IMR-90 (cell line): ENCODE data around the gene TNFSF12. TPM values are rescaled to one million over a fixed set of nuclear protein-coding genes. Genes with fewer than 3 reads are reported as not detected.

Source experiments
- ATAC-seq: fragments of 200-7000 bp; cut with Tn5 transposase; 2 replicates; pipeline ENCODE4 v1.9.1; 2020; ENCODE audit warnings: low read depth, mild to moderate bottlenecking, moderate library complexity
- BruUV-seq: library from RNA; stranded (reverse); fragments of 400-500 nt; replicated peaks from 2 replicates; lab custom pipeline; 2021; lab: Mats Ljungman, UMichigan
- CTCF ChIA-PET: fragments of 300-600 bp; formaldehyde crosslinking; extraction: SDS; loops from one replicate; lab custom pipeline; 2021; ENCODE audit warnings: antibody characterized with exemption; lab: Yijun Ruan, JAX
- POLR2A ChIA-PET: fragments of 300-600 bp; sonication (Branson Sonifier 250); formaldehyde crosslinking; loops from one replicate; lab custom pipeline; 2022; ENCODE audit warnings: antibody characterized with exemption; ENCODE audit not compliant: unreplicated experiment; lab: Charles Lee
- DNase-seq: peaks from one replicate; pipeline ENCODE4 v3.0.0; 2013
- H2AFZ ChIP-seq: replicated peaks from 2 replicates; pipeline ENCODE3; 2013; ENCODE audit warnings: low read length, mild to moderate bottlenecking; ENCODE audit not compliant: poor library complexity
- H2AK5ac ChIP-seq: 2 replicates; pipeline ENCODE4 v1.6.1; 2013; ENCODE audit warnings: low read depth, low read length, inconsistent platforms
- H2AK9ac ChIP-seq: replicated peaks from 2 replicates; pipeline ENCODE3; 2013; ENCODE audit warnings: mild to moderate bottlenecking, low read depth, low read length, moderate library complexity; ENCODE audit not compliant: poor library complexity
- H2BK120ac ChIP-seq: 2 replicates; pipeline ENCODE4 v1.6.1; 2013; ENCODE audit warnings: low read depth, low read length, inconsistent platforms
- H2BK15ac ChIP-seq: 3 replicates; pipeline ENCODE4 v1.6.1; 2013; ENCODE audit warnings: low read depth, low read length, inconsistent platforms
- H2BK20ac ChIP-seq: 2 replicates; pipeline ENCODE4 v1.6.1; 2013; ENCODE audit warnings: low read depth, mild to moderate bottlenecking, inconsistent platforms, low read length, moderate library complexity
- H2BK5ac ChIP-seq: 2 replicates; pipeline ENCODE4 v1.6.1; 2013; ENCODE audit warnings: mild to moderate bottlenecking, low read depth, low read length, inconsistent platforms; ENCODE audit not compliant: poor library complexity, severe bottlenecking
- H3K14ac ChIP-seq: replicated peaks from 2 replicates; pipeline ENCODE4 v1.6.1; 2013; ENCODE audit warnings: low read depth, low read length, inconsistent platforms
- H3K18ac ChIP-seq: 2 replicates; pipeline ENCODE4 v1.6.1; 2013; ENCODE audit warnings: low read depth, low read length, control low read depth
- H3K23ac ChIP-seq: 2 replicates; pipeline ENCODE4 v1.6.1; 2013; ENCODE audit warnings: low read depth, low read length, inconsistent platforms
- H3K27ac ChIP-seq: 2 replicates; pipeline ENCODE4 v1.5.1; 2013; ENCODE audit warnings: mild to moderate bottlenecking, control low read depth, low read length; ENCODE audit not compliant: insufficient read depth
- H3K27me3 ChIP-seq: 2 replicates; pipeline ENCODE4 v1.6.1; 2013; ENCODE audit warnings: low read length; ENCODE audit not compliant: control insufficient read depth, insufficient read depth
- H3K36me3 ChIP-seq: 2 replicates; pipeline ENCODE4 v1.6.1; 2013; ENCODE audit warnings: low read length, mixed read lengths; ENCODE audit not compliant: control insufficient read depth, insufficient read depth
- H3K4ac ChIP-seq: 2 replicates; pipeline ENCODE4 v1.6.1; 2013; ENCODE audit warnings: low read depth, low read length, inconsistent platforms
- H3K4me1 ChIP-seq: 2 replicates; pipeline ENCODE4 v1.6.1; 2013; ENCODE audit warnings: low read length, mixed read lengths; ENCODE audit not compliant: control insufficient read depth, insufficient read depth
- H3K4me2 ChIP-seq: 2 replicates; pipeline ENCODE4 v1.6.1; 2013; ENCODE audit warnings: low read depth, mild to moderate bottlenecking, control low read depth, low read length, moderate library complexity
- H3K4me3 ChIP-seq: 2 replicates; pipeline ENCODE4 v1.5.1; 2013; ENCODE audit warnings: low read depth, mild to moderate bottlenecking, control low read depth, low read length, moderate library complexity; ENCODE audit not compliant: insufficient read depth
- H3K56ac ChIP-seq: 2 replicates; pipeline ENCODE4 v1.6.1; 2013; ENCODE audit warnings: low read length, inconsistent platforms; ENCODE audit not compliant: insufficient read depth; ENCODE audit errors: extremely low read depth
- H3K79me1 ChIP-seq, 2 experiments: 2 replicates each; pipeline ENCODE4 v1.6.1; 2013; ENCODE audit warnings: low read length in 2 of 2, inconsistent platforms in 1 of 2, low read depth in 1 of 2
- H3K9ac ChIP-seq: 2 replicates; pipeline ENCODE4 v1.6.1; 2013; ENCODE audit warnings: low read depth, low read length, control low read depth
- H3K9me1 ChIP-seq: 2 replicates; pipeline ENCODE4 v1.6.1; 2013; ENCODE audit warnings: low read length, inconsistent platforms; ENCODE audit not compliant: insufficient read depth
- H3K9me3 ChIP-seq: 2 replicates; pipeline ENCODE4 v1.6.1; 2013; ENCODE audit warnings: low read length; ENCODE audit not compliant: control insufficient read depth, insufficient read depth
- H4K20me1 ChIP-seq: 2 replicates; pipeline ENCODE4 v1.6.1; 2013; ENCODE audit warnings: low read length, inconsistent platforms; ENCODE audit not compliant: insufficient read depth
- H4K5ac ChIP-seq: 2 replicates; pipeline ENCODE4 v1.6.1; 2013; ENCODE audit warnings: mild to moderate bottlenecking, low read depth, low read length, control low read depth
- H4K8ac ChIP-seq, 2 experiments: 2 replicates each; pipeline ENCODE4 v1.6.1; 2013; ENCODE audit warnings: low read depth in 2 of 2, low read length in 2 of 2, control low read depth in 1 of 2, inconsistent platforms in 1 of 2
- H4K91ac ChIP-seq: 2 replicates; pipeline ENCODE4 v1.6.1; 2013; ENCODE audit warnings: low read depth, low read length, inconsistent platforms; ENCODE audit not compliant: insufficient read depth
- BHLHE40 ChIP-seq: fragments of 150-350 bp; IDR thresholded peaks from 2 replicates; pipeline ENCODE4 v1.6.1; 2016; ENCODE audit warnings: mild to moderate bottlenecking, low read depth, low read length
- CEBPB ChIP-seq: IDR thresholded peaks from 2 replicates; pipeline ENCODE4 v1.6.1; 2012; ENCODE audit warnings: low read depth, low read length, improper control_type of control experiment
- ELK1 ChIP-seq: fragments of 150-350 bp; IDR thresholded peaks from 2 replicates; pipeline ENCODE4 v1.6.1; 2016; ENCODE audit warnings: low read depth, mild to moderate bottlenecking, low read length, moderate library complexity, borderline replicate concordance
- MAZ ChIP-seq: IDR thresholded peaks from 2 replicates; pipeline ENCODE4 v1.6.1; 2012; ENCODE audit warnings: low read depth, mild to moderate bottlenecking, low read length, improper control_type of control experiment, moderate library complexity, borderline replicate concordance
- NFE2L2 ChIP-seq: fragments of 150-350 bp; IDR thresholded peaks from 2 replicates; pipeline ENCODE4 v1.6.1; 2016; ENCODE audit warnings: low read depth, mild to moderate bottlenecking, low read length
- POLR2A ChIP-seq: IDR thresholded peaks from 2 replicates; pipeline ENCODE4 v1.6.1; 2012; ENCODE audit warnings: mild to moderate bottlenecking, low read depth, low read length
- SMC3 ChIP-seq: fragments of 150-350 bp; IDR thresholded peaks from 2 replicates; pipeline ENCODE4 v1.6.1; 2016; ENCODE audit warnings: low read depth, mild to moderate bottlenecking, antibody characterized with exemption, low read length, moderate library complexity
- WGBS, 2 experiments: methylation state at CpG; one replicate each; pipeline versions ENCODE4 v1.1.5 to v1.1.7; 2013; ENCODE audit warnings: missing lambda C conversion rate in 2 of 2; ENCODE audit not compliant: insufficient read length in 1 of 2; ENCODE audit errors: extremely low coverage in 2 of 2; 5-methylcytosine and 5-hydroxymethylcytosine counted together
- dilution Hi-C: fragments of 300-500 bp; cut with HindIII; formaldehyde crosslinking; loops from one replicate; pipeline ENCODE4 v1.14.3; 2018; ENCODE audit warnings: low sequenced_read_pairs; ENCODE audit not compliant: unreplicated experiment
- in situ Hi-C: fragments of 300-500 bp; cut with MboI; formaldehyde crosslinking; loops from 3 replicates; pipeline ENCODE4 v1.14.3; 2019; ENCODE audit warnings: low sequenced_read_pairs, inconsistent platforms, mixed read lengths
- intact Hi-C: fragments of 100-400 bp; cut with micrococcal nuclease; formaldehyde crosslinking; loops from 2 replicates; pipeline ENCODE4 v1.10.0; 2022
- polyA plus RNA-seq, 3 experiments: library from polyadenylated mRNA; depleted of rRNA; stranded (reverse); fragments of >200 nt; gene quantifications; 2 replicates each; pipeline ENCODE4 v1.2.3, GENCODE V29; 2012; ENCODE audit warnings: low replicate concordance in 1 of 3
- total RNA-seq: library from RNA; depleted of rRNA; stranded (reverse); fragments of >200 nt; gene quantifications from 2 replicates; pipeline ENCODE4 v1.2.3, GENCODE V29; 2012

The TNFSF12 gene
- total and polyA plus RNA-seq, 2 of the 4 experiments (the other 2 are of a cell fraction): 2.7 to 22.0 TPM

GRCh38 chr17:7501729-7502128, 47.1 kb upstream of the TNFSF12 start:
- Histone ChIP-seq H3K36me3 (peaks cover 76% of the 10 kb centered on the region), H3K4me3 (no peak overlapping the region), H2AK5ac (no peak overlapping the region), H3K56ac (no peak overlapping the region), H2BK5ac (no peak overlapping the region), H3K4ac (no peak overlapping the region), H3K27ac (no peak overlapping the region), H2BK15ac (no peak overlapping the region), H3K9ac (no peak overlapping the region), H2BK120ac (no peak overlapping the region), H4K5ac (no peak overlapping the region), H3K23ac (no peak overlapping the region), H3K9me1 (peaks cover 5% of the 10 kb centered on the region; the same call in 1 of the 2 replicates), H2BK20ac (no peak overlapping the region), H3K4me2 (no peak overlapping the region), H4K8ac (no peak overlapping the region), H4K91ac (no peak overlapping the region), H4K20me1 (peaks cover 9% of the 10 kb centered on the region; the same call in 1 of the 2 replicates), H3K18ac (no peak overlapping the region), H3K14ac (no peak overlapping the region), H2AFZ (no peak overlapping the region), H3K27me3 (no peaks in the 10 kb centered on the region), H3K79me1 (peaks cover 38 to 50% of the 10 kb centered on the region in 2 experiments), H3K4me1 (no peaks in the 10 kb centered on the region), H3K9me3 (no peaks in the 10 kb centered on the region), H2AK9ac (no peak overlapping the region)
- TF ChIP-seq POLR2A: no peak
- no peak for TF ChIP-seq NFE2L2
- no peak for TF ChIP-seq CEBPB
- no peak for TF ChIP-seq MAZ
- no peak for TF ChIP-seq BHLHE40
- no peak for TF ChIP-seq SMC3
- TF ChIP-seq ELK1: no peak
- POLR2A ChIA-PET: no interaction called here
- dilution Hi-C loops (no loop called here), in situ Hi-C loops (no loop called here), intact Hi-C loops (no loop called here)
- CTCF ChIA-PET: no interaction called here
- WGBS, 2 experiments: 91% methylated on average over 7 of the region's 14 CpGs; no CpG with 5 or more reads in 1 of the 2 experiments
- no peak for ATAC-seq
- BruUV-seq: no TSS peak
- no peak for DNase-seq
